Colonic mucosa (tissue), 4 donors: ENCODE results near the gene CSMD2. TPM values are rescaled to one million over a fixed set of nuclear protein-coding genes. Genes with fewer than 3 reads are reported as not detected.

Experiments used
- DNase-seq: peaks from one replicate; pipeline ENCODE4 v3.0.0-alpha.2; 2020
- H3K27ac ChIP-seq: fragments of 200-600 bp; one replicate; pipeline ENCODE4 v1.8.0; 2021
- H3K27me3 ChIP-seq: fragments of 200-600 bp; one replicate; pipeline ENCODE4 v1.8.0; 2021
- H3K36me3 ChIP-seq: fragments of 200-600 bp; one replicate; pipeline ENCODE4 v1.8.0; 2021
- H3K4me1 ChIP-seq: fragments of 200-600 bp; one replicate; pipeline ENCODE4 v1.8.0; 2021; ENCODE audit warnings: mild to moderate bottlenecking
- H3K4me3 ChIP-seq: fragments of 200-600 bp; one replicate; pipeline ENCODE4 v1.8.0; 2021
- H3K9ac ChIP-seq, 2 donors: one replicate each; pipeline ENCODE4 v1.7.0; 2013; ENCODE audit warnings: control low read depth in 2 of 2, low read depth in 2 of 2, low read length in 2 of 2
- H3K9me3 ChIP-seq: fragments of 200-600 bp; one replicate; pipeline ENCODE4 v1.8.0; 2021
- intact Hi-C: fragments of 100-400 bp; cut with DNase I; formaldehyde crosslinking; loops from one replicate; pipeline ENCODE4 v1.14.1; 2022
- total RNA-seq, 2 donors: library from RNA; stranded (reverse); fragmentation: NEBNext Ultra II Directional in 1 of 2; extraction: Animal tissue kit (Norgen Biotek cat#: 25700) in 1 of 2; gene quantifications; one replicate each; pipeline ENCODE4 v1.2.1, GENCODE V29; 2021
- TF ChIP-seq, protein P1 (sequence below): fragments of 200-600 bp; IDR thresholded peaks from one replicate; pipeline ENCODE4 v1.8.0; 2022; ENCODE audit warnings: antibody characterized with exemption, mild to moderate bottlenecking
- donor health status: healthy.
- donor health status: DM: no; HTN: no; CAD: no.
- donor health status: DM: no; HTN: no; CAD: no.

Gene CSMD2
- total RNA-seq, 2 donors from 2014 or later, result 0.05 to 0.10 TPM

DNA sequence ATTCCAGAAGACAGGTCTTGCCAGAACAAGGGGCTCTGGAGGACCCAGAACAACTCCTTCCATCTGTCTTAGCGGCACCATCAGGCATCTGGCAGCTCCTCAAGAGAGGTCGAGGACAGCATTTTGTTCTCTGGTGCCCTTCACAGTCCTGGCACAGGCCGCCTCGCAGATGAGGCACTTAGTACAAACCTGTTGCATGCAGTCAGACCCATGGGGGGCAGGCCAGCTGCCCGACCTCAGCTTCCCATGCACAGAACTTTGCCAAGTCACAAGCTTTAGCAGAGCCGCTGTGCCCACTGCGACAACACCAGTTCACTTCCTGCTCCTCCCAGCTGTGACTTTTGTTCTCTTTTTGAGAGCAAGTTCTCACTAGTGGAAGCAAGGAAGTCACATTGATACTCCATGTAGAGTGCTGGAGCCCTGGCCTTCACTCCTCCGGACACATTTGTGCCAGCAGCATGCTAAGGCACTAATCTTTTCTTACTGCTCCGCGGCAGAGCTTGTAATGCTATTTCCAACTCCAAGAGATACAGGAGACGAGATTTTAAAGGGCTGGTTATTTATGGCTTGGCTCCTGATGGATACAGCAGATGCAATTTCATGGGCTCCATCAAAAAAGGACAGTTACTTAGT lies 256.6 kb downstream of the CSMD2 start:
- H3K9me3 ChIP-seq, result no peaks in the 10 kb centered on the region
- H3K27ac ChIP-seq, result no peak overlapping the region
- H3K36me3 ChIP-seq, result no peaks in the 10 kb centered on the region
- H3K9ac ChIP-seq, result no peak overlapping the region
- TF ChIP-seq, protein P1, sequence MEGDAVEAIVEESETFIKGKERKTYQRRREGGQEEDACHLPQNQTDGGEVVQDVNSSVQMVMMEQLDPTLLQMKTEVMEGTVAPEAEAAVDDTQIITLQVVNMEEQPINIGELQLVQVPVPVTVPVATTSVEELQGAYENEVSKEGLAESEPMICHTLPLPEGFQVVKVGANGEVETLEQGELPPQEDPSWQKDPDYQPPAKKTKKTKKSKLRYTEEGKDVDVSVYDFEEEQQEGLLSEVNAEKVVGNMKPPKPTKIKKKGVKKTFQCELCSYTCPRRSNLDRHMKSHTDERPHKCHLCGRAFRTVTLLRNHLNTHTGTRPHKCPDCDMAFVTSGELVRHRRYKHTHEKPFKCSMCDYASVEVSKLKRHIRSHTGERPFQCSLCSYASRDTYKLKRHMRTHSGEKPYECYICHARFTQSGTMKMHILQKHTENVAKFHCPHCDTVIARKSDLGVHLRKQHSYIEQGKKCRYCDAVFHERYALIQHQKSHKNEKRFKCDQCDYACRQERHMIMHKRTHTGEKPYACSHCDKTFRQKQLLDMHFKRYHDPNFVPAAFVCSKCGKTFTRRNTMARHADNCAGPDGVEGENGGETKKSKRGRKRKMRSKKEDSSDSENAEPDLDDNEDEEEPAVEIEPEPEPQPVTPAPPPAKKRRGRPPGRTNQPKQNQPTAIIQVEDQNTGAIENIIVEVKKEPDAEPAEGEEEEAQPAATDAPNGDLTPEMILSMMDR, result no peak
- no peaks in the 10 kb centered on the region for H3K27me3 ChIP-seq
- no peaks in the 10 kb centered on the region for H3K4me1 ChIP-seq
- H3K4me3 ChIP-seq, result no peak overlapping the region
- DNase-seq, result no peak
- intact Hi-C loops, result no loop called here

DNA sequence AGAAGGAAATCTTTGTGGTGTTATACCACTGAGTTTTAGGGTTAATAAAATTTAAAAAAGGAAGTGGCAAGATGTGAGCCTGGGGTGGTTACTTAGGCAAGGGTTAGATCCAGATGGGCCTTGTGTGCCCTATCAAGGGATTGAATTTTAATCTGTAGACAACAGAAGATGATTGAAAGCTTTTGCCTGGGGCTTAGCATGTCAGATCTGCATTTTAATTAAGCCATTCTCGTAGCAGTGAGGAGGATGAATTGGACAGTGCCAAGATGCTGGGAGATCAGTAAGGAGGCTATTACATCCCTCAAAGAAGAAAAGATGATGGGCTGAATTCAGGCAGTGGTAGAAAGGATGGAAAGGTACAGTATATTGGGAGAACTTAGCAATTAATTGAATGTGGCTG lies 258.9 kb downstream of the CSMD2 start:
- TF ChIP-seq, protein P1, result no peak
- intact Hi-C loops, result no loop called here
- no peak overlapping the region for H3K27ac ChIP-seq

DNA sequence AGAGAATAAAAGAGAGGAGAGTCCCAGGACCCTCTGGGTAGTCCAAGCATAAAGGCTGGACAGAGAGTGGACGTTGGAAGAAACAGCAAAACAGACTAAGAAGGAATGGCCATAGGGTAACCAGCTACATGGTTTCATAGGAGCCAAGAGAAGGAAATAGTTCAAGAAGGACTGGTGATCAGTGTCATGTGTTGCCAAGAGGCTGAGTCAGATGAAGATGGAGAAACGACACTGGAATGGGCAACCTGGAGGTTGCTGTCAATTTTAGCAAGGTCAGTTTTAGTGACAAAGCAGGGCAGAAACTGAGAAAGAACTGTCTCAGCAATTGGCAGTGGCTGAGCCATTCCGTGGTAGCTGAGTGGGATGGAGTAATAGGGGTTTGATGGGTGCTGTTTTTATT lies 259.8 kb downstream of the CSMD2 start:
- Histone ChIP-seq H3K27ac (no peak overlapping the region), H3K9me3 (no peaks in the 10 kb centered on the region), H3K27me3 (no peaks in the 10 kb centered on the region), H3K4me1 (no peaks in the 10 kb centered on the region), H3K4me3 (no peak overlapping the region), H3K36me3 (no peaks in the 10 kb centered on the region), H3K9ac (no peak overlapping the region)
- DNase-seq, result no peak
- TF ChIP-seq, protein P1, result no peak
- intact Hi-C loops, result no loop called here

More for the DNA sequence above, 258.9 kb downstream of the CSMD2 start:
- Histone ChIP-seq H3K4me1 (no peaks in the 10 kb centered on the region), H3K4me3 (no peak overlapping the region), H3K9ac (no peak overlapping the region), H3K27me3 (no peaks in the 10 kb centered on the region), H3K36me3 (no peaks in the 10 kb centered on the region), H3K9me3 (no peaks in the 10 kb centered on the region)
- no peak for DNase-seq

DNA sequence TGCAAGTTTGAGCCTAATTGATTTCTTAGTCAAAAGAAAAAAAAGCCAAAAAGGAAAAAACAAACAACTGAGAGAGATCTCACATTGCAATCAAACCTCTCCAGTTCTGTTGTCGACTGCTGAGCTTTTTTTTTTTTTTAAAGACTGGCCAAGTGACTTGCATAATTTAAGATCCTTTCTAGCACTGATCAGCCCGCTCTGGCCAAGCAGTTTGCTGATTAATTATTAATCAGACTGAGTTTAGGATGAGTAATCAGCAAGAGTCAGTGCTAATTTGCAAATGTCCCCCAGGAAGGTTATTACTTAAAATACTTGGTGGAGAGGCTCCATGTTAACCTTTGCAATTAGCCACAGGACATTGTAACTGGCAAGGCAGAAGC lies 261.8 kb downstream of the CSMD2 start:
- Histone ChIP-seq H3K9me3 (no peaks in the 10 kb centered on the region), H3K4me3 (no peak overlapping the region), H3K36me3 (no peaks in the 10 kb centered on the region), H3K27ac (no peak overlapping the region), H3K4me1 (no peaks in the 10 kb centered on the region), H3K9ac (no peak overlapping the region), H3K27me3 (no peaks in the 10 kb centered on the region)
- TF ChIP-seq, protein P1, result no peak
- intact Hi-C loops, result no loop called here
- no peak for DNase-seq

DNA sequence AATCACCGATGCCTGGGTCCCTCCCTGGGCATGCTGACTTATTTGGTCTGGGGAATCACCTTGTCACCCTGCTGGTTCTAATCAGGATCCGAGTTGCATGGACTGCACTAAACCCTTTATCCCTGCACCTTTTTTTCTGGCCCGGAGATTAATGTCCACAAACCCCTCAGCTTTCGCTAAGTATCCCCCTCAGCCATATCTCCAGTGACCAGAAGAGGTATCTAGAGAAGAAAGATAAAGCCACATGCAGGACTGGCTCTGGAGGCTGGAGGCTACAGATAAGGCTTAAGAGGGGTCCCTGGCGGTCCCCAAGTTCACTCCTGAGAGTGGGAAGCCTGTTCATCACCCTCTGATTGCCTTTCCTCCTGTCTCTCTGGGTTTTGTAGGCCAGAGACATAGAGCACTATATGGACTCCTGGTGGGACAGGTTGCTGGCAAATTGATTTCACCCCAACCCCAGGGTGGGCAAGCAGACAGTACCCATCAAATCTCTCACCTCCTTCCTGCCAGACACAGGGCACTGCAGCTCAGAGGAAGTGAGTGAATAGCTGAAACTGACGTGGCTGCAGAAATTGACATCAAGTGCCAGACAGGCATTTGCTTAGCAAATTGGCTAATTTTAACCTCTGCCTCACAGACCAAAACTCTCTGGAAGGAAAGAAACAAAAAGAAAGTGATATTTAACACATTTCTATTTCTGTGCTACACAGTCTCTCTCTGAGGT lies 262.4 kb downstream of the CSMD2 start:
- Histone ChIP-seq H3K9ac (no peak overlapping the region), H3K27me3 (no peaks in the 10 kb centered on the region), H3K36me3 (no peaks in the 10 kb centered on the region), H3K9me3 (no peaks in the 10 kb centered on the region), H3K4me1 (no peaks in the 10 kb centered on the region), H3K27ac (no peak overlapping the region), H3K4me3 (no peak overlapping the region)
- TF ChIP-seq, protein P1, result no peak
- DNase-seq, result no peak
- intact Hi-C loops, result no loop called here
